PC-3 (cell line): ENCODE data around the gene TNFSF11.

Source experiments
- EZH2 ChIP-seq: fragments of 300-600 bp; sonication (generic); IDR thresholded peaks from one replicate; pipeline ENCODE4 v1.6.1; 2017; ENCODE audit warnings: antibody characterized with exemption, mild to moderate bottlenecking, low read length; ENCODE audit not compliant: unreplicated experiment
- TF ChIP-seq, protein P1 (sequence below): fragments of 300-600 bp; sonication (generic); conservative IDR thresholded peaks from 2 replicates; pipeline ENCODE4 v1.5.1; 2017; ENCODE audit warnings: antibody characterized with exemption, low read depth, mild to moderate bottlenecking, low read length

DNA sequence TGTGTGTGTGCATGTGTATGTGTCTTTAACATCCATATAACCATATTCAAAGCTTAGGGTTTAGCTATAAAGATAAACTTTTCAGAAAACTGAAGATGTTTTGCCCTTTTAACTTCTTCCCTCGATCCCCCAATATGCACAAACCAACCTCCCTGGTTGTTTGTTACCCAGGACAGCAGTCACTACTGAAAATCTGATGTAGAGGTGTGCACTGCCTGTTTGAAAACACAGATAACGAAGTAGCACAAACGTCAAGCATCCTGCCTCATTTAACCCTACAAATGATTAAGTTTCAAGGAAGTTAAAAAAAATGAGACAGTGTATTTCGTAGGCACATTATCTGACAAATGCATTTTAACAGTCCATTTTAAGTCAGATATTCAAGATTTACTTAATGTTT, 3.6 kb downstream of the TNFSF11 start:
- TF ChIP-seq, protein P1, sequence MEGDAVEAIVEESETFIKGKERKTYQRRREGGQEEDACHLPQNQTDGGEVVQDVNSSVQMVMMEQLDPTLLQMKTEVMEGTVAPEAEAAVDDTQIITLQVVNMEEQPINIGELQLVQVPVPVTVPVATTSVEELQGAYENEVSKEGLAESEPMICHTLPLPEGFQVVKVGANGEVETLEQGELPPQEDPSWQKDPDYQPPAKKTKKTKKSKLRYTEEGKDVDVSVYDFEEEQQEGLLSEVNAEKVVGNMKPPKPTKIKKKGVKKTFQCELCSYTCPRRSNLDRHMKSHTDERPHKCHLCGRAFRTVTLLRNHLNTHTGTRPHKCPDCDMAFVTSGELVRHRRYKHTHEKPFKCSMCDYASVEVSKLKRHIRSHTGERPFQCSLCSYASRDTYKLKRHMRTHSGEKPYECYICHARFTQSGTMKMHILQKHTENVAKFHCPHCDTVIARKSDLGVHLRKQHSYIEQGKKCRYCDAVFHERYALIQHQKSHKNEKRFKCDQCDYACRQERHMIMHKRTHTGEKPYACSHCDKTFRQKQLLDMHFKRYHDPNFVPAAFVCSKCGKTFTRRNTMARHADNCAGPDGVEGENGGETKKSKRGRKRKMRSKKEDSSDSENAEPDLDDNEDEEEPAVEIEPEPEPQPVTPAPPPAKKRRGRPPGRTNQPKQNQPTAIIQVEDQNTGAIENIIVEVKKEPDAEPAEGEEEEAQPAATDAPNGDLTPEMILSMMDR: no peak
- TF ChIP-seq EZH2: no peak
